Neural progenitor cell (in vitro differentiated cells): ENCODE data around the gene GFRA4.

Source experiments
- EZH2 ChIP-seq: fragments of 200-600 bp; sonication (generic); IDR thresholded peaks from 2 replicates; pipeline ENCODE4 v1.6.1; 2017; ENCODE audit warnings: antibody characterized with exemption, mild to moderate bottlenecking, moderate library complexity
- TF ChIP-seq, protein P1 (sequence below): fragments of 200-600 bp; sonication (generic); IDR thresholded peaks from 2 replicates; pipeline ENCODE4 v1.5.1; 2017; ENCODE audit warnings: antibody characterized with exemption, mild to moderate bottlenecking

DNA sequence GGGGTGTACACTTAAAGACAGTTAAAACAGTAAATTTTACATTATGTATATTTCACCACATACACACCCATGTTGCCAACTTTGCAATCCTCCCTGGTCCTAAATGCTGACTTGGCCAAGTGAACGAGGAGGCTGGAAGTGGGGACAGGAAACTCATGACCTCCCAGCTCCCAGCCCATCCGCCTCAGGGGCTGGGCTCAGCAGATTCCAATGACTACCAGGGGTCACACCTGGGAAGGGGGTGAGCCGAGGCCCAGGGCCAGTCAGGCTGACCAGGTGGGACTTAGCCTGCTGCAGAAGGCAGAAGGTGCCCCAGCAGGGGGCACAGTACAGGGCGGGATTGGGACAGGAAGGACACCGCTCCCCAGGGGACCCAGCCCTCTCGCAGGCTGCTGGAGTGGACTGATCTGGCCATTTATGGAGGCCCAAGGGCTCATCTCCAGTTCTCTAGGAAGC, 46.8 kb upstream of the GFRA4 start:
- TF ChIP-seq, protein P1, sequence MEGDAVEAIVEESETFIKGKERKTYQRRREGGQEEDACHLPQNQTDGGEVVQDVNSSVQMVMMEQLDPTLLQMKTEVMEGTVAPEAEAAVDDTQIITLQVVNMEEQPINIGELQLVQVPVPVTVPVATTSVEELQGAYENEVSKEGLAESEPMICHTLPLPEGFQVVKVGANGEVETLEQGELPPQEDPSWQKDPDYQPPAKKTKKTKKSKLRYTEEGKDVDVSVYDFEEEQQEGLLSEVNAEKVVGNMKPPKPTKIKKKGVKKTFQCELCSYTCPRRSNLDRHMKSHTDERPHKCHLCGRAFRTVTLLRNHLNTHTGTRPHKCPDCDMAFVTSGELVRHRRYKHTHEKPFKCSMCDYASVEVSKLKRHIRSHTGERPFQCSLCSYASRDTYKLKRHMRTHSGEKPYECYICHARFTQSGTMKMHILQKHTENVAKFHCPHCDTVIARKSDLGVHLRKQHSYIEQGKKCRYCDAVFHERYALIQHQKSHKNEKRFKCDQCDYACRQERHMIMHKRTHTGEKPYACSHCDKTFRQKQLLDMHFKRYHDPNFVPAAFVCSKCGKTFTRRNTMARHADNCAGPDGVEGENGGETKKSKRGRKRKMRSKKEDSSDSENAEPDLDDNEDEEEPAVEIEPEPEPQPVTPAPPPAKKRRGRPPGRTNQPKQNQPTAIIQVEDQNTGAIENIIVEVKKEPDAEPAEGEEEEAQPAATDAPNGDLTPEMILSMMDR: no peak
- no peak for TF ChIP-seq EZH2
